HL-60/S4 treated with retinoic acid at 250 ng/mL for 4 days and 3 days (cell line): Measurements from ENCODE around the gene C8G.

Experiments used
- in situ Hi-C: fragments of 300-500 bp; cut with MboI; formaldehyde crosslinking; loops from 2 replicates; pipeline ENCODE4 v1.7.0; 2022; ENCODE audit warnings: low sequenced_read_pairs

Gene C8G

DNA sequence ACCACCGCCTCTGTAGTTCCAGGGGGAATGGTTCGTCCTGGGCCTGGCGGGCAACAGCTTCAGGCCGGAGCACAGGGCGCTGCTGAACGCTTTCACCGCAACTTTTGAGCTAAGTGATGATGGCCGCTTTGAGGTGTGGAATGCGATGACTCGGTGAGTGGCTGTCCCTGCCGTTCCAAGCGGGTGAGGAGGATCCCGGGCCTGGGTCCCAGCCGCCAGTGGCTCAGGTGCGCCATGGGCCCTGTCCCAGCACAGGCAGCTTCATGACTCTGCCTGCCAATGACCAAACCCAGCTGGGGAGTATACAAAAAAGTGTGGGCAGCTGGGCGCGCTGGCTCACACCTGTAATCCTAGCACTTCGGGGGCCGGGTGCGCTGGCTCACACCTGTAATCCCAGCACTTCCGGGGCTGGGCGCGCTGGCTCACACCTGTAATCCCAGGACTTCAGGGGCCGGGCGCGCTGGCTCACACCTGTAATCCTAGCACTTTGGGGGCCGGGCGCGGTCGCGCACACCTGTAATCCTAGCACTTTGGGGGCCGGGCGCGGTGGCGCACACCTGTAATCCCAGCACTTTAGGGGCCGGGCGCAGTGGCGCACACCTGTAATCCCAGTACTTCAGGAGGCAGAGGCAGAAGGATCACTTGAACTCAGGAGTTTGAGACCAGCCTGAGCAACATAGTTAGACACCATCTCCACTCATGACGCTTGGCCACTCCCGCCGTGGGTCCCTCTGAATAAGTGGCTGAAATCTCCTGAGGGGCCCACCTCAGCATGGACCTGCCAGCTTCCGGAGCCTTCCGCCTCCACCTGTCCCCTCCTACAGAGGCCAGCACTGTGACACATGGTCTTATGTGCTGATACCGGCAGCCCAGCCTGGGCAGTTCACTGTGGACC, 8.1 kb downstream of the C8G start:
- in situ Hi-C loops: no loop called here

DNA sequence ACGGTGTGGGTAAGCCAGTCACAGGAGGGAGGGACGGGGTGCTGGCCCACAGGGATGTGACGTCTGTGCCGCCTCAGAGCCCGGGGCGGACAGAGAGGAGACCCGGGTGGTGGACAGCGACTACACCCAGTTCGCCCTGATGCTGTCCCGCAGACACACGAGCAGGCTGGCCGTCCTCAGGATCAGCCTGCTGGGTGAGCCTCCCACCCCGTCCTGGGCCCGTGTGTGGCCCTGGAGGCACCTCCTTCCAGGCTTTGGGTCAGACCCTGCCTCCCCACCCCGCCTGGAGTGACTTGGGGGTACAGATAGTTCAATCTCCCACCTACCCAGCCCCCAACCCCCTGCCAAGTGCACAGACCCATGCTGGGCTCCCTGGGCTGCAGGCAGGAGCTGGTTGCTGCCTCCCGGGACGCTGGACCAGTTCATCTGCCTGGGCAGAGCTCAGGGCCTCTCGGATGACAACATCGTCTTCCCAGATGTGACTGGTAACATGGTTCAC, 8.8 kb downstream of the C8G start:
- in situ Hi-C loops: no loop called here

DNA sequence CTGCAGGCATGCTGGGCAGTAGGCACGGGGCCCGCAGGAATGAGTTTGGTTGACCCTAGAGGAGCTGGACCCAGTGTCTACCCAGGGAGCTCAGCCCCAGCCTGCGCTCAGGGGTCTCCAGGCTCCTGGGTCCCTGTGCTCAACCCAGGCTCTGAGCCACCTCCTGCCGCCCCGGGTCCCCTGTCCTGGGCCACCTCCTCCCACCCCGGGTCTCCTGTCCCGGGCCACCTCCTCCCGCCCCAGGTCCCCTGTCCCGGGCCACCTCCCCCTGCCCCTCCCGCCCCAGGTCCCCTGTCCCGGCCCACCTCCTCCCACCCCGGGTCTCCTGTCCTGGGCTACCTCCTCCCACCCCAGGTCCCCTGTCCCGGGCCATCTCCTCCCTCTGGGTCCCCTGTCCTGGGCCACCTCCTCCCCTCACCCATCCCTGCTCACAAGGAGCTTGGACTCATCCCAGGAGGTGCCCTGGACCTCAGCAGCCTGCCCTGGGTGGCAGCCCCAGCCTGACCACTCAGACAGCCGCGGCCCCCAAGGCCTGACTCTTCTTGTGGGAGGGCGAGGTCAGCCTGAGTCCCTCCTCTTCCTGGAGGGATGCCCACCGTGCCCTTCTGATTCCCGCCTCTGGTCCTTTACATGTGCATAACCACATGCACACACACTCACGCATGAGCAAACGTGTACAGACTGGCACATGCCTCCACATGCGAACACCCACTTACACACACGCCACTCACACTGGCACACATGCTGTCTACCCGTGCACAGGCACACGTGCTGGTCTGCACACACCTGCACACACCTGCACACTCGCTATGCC, 9.4 kb downstream of the C8G start:
- in situ Hi-C loops: no loop called here

DNA sequence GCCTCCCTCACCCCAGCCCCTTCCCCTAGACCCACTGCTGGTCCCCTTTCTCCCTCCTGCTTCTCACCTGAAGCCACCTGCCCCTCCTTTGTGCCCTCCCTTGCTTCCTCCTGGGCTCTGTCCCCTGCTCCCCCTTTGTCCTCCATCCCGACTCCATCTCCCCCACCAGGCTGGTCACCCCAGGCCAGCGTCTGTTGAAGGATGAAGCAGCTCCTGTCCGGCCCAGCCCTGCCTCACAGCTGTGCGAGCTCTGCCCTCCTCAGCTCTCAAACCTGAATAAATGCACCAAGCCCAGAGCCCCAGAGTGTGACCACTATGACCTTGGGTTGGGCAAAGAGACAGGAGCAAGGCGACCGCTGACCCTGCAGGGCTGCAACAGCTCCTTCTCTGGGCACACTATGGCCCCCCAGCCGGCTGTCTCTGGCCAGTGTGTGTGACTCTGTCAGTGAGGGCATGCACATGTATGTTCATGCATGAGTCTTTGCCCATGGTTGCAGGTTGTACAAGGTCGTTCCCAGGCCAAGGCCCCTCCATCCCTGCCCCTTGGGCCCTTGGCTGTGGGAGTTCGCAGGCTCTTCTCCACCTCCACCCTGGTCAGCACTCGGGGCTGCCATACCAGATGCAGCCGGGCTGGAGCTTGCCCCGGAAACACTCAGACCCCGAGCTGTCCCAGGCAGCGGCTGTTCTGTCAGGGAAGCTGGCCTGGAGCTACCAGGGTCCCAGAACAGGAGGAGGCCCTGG, 10.3 kb downstream of the C8G start:
- in situ Hi-C loops: no loop called here

DNA sequence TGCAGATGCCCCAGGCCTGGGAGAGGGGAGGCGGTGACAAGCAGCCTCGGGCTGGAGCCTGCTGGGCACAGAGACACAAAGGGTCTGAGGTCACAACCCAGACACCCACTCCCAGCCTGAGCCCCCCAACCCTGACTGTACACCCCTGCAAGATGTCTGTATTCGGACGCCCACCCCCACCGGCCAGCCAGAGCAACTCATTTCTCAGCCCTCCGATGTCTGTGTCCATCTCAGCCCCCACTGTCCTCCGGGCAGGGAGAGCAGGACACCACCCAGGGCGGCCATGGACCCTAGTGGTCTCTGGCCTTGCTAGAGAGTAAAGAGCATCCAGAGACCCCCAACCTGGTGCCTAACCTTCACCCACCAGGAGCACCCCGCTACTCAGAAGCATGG, 10.9 kb downstream of the C8G start:
- in situ Hi-C loops: no loop called here

DNA sequence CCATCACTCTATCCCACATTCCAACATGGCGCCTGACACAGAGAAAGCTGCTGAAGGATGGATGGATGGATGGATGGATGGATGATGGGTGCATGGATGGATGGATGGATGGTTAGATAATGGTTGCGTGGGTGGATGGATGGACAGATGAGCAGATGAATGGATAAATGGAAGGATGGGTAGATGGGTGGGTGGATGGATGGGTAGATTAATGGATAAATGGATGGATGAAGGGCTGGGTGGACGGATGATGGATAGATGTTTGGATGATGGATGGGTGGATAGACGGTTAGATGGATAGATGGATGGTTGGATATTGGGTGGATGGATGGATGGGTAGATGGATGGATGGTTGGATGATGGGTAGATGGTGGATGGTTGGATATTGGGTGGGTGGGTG, 11.6 kb downstream of the C8G start:
- in situ Hi-C loops: no loop called here

DNA sequence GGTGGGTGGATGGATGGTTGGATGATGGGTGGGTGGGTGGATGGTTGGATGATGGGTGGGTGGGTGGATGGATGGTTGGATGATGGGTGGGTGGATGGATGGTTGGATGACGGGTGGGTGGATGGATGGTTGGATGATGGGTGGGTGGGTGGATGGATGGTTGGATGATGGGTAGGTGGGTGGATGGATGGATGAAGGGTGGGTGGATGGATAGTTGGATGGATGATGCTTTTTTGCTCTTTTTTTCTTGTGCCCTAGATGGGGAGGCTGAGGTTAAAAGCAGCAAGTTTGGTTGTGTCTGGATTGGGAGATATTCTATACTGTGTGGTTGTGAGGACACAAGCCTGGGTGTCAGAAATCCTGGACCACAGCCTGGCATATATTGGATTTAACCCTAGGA, 12.4 kb downstream of the C8G start:
- in situ Hi-C loops: no loop called here

DNA sequence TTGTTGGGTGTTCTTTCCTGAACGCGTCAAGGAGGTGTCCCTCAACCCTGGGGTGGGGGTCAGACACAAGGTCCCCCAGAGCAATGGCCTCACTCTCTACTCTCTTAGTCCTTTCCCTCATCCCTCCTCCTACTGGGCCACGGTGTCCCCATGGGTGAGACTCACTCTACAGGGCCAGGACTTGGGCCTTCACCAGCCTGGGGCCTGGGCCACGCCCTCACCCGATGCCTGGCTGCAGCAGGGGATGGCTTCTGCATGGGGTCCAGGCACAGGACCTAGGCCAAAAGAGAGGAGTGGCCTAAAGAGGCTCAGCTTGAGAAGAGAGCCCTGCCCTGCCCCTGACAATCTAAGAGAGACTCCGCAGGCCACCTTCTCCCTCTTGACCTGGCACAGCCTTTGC, 12.9 kb downstream of the C8G start:
- in situ Hi-C loops: no loop called here

DNA sequence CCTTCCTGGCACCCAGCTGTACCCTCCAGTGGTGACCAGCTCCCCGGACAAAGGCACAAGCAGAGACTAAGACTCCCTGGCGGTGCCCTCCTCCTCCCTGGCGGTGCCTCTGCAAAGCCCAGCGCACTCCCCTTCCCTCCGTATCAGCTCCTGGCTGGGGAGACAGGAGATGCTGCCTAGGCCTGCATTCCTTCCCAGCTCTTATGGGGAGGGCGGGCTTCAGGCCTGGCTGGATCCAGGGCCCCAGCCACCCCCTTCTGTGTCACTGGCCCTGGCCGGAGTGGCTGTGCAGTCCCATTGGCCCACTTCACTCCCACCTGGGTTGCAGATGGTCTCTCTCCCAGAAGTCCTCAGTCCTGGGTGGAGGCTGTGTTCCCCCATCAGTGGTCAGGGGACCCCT, 13.4 kb downstream of the C8G start:
- in situ Hi-C loops: no loop called here

DNA sequence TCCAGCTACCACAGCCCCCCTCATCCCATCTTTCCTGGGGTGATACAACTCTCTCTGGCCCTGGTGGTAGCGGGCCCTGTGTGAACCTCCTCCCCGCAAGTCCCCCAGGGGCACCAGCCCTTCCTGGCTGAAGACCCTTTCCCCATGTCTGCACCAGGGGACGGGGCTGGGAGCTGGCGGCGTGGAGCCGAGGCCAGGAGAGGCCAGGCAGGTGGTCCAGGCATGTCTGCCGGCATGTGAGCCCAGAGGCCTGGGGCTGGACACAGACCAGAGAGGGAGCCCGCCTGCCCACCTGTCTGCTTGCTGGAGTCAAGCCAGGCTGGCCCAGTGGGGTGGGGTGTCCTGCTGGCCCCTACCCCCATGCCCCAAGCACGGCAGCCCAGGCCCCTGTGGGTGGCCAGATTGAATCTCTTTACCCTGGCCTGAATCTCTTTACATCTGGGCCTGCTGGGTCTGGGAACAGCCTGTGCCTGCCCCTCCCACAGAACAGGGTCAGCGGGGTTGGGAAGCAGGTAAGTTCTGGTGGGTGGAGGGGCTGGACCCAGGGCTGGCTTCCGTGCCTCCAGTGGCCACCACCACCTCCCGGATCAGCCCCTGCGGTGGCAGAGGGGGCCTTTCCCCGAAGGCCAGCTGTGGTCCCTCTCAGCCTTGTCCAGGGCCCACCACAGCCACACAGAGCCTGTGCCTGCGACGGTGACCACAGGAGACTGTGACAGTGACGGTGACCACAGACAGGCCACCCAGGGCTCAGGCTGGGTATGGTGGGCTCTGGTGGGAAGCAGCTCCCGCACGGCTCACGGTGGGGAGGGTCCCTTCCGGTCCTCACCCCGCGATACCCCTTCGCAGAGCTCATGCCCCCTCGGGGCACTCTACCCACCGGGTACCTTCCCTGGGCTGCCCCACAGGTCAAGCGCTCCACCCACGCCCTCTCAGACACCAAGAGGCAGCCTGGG, 14.1 kb downstream of the C8G start:
- in situ Hi-C loops: no loop called here

DNA sequence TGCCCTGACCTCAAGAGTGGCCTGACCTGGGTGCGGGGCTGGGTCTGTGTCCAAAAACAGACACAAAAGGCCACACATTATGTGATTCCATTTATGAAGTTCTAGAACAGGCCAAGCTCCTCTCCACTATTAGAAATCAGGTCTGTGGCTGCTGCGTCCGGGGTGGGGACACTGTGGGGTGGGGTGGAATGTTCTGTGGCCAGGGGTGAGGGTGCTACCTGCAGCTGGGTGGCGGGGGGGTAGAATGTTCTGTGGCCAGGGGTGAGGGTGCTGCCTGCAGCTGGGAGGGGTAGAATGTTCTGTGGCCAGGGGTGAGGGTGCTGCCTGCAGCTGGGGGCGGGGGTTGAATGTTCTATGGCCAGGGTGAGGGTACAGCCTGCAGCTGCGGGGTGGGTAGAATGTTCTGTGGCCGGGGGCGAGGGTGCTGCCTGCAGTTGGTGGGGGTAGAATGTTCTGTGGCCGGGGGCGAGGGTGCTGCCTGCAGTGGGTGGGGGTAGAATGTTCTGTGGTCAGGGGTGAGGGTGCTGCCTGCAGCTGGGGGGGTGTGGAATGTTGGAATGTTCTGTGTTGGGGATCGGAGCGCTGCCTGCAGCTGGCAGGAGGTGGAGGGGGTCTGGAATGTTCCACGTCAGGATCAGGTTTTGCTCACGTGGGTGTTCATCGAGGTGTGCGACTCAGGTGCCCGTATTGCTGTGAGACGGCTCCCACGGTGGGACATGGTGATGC, 15.3 kb downstream of the C8G start:
- in situ Hi-C loops: no loop called here

DNA sequence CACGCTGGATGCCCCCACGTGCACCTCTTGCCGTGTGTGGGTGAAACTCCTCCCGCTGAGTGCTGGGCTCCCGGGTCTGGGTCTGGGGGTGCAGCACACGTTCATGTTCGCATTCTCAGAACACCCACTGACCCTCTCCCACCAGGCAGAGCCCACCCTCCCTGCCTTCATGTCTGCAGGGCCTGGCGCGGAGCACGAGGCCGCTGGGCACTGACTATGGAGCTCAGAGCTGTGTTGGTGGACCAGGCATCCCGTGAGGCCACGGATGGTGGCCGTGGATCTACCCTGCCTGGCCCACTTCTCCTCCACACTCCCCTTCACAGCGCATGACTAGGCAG, 15.9 kb downstream of the C8G start:
- in situ Hi-C loops: no loop called here

DNA sequence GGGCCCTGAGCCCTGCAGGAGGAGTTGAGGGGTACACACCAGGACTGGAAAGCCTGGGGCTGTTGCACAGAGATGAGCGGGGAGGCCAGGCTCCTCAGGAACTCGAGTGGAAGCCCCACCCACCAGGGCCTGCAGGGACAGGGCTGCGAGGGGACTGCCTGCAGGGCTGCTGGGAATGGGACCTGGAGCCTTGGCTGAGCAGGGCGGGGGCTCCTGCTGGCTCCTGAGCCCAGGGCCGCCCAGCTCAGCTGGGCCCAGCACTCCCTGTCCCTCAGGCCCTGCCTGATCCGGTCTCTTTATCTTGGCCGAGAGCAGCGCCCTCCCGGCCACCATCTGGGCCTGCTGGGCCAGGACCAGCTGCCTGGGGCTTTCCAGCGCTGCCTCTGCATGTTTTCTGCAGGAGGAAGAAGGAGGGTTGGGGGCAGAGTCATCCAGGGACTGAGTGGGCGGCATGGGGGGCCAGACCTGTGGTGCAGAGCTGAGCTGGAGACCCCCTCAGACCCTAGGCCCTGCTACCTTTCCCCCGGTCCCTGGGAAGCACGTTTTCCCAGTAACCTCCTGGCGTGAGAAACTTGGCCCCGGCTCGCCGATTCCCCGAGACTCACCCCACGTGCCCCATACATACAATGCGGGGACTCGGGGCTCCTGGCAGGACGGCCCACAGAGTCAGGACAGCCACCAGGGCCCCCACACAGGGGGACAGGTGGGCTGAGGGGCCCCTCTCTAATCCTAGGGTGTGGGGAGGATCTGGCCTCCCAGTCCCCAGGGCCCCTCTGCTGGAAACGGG, 16.4 kb downstream of the C8G start:
- in situ Hi-C loops: no loop called here

DNA sequence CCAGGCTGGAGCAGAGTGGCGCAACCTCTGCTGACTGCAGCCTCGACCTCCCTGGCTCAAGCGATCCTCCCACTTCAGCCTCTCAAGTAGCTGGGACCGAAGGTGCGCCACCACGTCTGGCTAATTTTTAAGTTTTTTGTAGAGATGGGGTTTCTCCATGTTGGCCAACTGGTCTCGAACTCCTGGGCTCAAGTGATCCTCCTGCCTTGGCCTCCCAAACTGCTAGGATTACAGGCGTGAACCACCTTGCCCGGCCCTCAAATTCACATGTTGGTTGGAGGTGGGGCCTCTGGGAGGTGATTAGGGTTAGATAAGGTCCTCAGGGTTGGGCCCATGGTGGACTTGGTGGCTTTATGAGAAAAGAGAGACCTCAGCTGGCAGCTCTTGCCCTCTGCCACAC, 17.1 kb downstream of the C8G start:
- in situ Hi-C loops: no loop called here

DNA sequence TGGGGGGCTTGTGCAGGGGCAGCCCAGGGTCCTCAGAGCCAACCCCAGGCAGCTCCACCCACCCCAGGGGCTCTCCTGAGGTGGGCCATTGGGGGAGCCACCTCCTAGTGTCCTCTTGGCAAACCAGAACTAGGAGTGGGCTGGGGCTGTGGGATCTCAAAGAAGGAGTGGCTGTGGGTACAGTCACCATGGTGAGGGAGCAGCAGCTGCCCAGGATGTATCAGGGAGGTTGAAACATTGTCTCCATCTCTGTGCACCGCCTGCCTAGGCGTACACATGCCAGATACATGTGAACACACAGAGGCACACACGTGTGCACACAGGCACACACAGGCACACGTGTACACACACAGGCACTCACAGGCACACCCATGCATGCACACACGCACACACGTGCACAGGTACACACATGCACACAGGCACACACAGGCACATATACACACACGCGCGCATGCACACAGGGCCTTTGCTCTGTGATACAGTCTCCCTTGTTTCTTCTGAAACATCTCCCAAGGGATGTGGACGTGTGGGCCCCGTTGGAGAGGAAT, 17.7 kb downstream of the C8G start:
- in situ Hi-C loops: no loop called here

DNA sequence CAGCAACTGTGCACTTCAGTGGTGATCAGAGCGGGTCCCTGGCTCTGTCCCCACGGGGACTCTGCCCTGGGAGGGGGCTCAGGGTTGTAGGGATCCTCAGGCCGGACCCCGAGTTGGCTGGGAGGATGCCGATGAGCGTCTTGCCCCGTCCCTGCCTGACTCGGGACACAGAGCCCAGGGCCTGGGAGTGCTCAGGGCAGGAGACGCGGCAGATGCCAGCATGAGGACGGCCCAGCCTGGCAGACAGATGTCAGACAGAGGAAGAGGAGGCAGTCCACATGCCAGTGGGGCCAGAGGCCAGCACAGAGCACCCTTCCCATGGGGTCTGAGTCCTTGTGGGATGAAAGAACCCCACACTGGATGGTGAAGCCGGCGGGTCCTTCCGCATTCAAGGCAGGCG, 18.3 kb downstream of the C8G start:
- in situ Hi-C loops: no loop called here

DNA sequence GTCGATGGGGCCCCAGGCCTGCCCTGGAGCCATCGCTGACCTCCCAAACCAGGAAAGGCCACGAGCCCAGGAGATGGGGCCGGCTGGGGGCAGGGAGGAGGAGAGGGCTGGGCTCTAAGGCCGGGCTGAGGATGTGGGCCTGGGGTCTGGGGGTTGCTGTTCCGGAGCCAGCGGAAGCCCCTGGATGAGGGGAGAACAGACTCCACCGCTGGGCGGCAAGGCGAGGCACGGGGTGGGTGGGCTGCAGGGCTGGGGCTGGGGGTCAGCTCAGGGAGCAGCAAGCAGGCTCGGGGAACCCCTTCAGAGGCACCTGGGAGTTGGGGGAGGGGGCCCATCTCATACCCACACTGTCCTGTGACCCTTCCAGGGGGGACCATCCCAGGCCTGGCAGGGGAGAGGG, 18.7 kb downstream of the C8G start:
- in situ Hi-C loops: no loop called here

DNA sequence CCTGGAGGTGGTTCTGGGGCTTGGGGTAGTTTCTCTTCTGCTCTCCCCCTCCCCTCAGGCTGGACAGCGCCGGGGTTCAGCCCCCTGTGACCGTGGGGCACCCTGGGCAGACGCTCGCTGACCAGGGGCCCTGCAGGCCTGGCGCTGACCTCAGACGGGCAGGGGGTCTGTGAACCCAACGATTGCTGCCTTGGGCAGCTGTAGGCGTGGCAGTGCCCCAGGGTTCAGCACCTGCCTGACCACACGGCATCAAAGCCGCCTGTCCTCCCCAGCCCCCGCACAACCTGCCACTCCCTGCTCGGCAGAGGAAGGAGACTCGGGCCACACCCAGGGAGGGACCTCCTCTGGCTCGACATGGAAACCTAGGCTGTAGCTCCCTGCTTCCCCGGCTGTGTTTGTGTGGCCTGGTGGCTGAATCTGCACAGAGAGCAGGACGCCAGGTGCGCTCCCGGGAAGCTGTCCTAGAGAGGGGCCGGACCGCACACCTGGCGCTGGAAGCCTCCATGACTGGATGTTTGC, 19.2 kb downstream of the C8G start:
- in situ Hi-C loops: no loop called here
